HepG2 (cell line): ENCODE results near the gene CDO1. TPM values are rescaled to one million over a fixed set of nuclear protein-coding genes. Genes with fewer than 3 reads are reported as not detected.

ENCODE experiments used
- AHDC1 ChIP-seq: sonication (generic); formaldehyde crosslinking; IDR thresholded peaks from 2 replicates; pipeline ENCODE4 v1.5.1; 2020; ENCODE audit warnings: mild to moderate bottlenecking, missing genetic modification reagents, borderline replicate concordance
- CHD2 ChIP-seq: IDR thresholded peaks from 2 replicates; pipeline ENCODE4 v1.6.1; 2011; ENCODE audit warnings: low read depth, low read length, improper control_type of control experiment
- HDAC1 ChIP-seq: sonication (generic); formaldehyde crosslinking; IDR thresholded peaks from 2 replicates; pipeline ENCODE4 v1.5.1; 2020; ENCODE audit warnings: mild to moderate bottlenecking, missing genetic modification reagents
- IKZF4 ChIP-seq: sonication (generic); formaldehyde crosslinking; IDR thresholded peaks from 2 replicates; pipeline ENCODE4 v1.5.1; 2020; ENCODE audit warnings: borderline replicate concordance, mild to moderate bottlenecking, low read depth, missing genetic modification reagents; ENCODE audit errors: not compliant biosample characterization
- KDM5B ChIP-seq: sonication (generic); formaldehyde crosslinking; IDR thresholded peaks from 2 replicates; pipeline ENCODE4 v1.4.0; 2020; ENCODE audit warnings: missing genetic modification reagents, mild to moderate bottlenecking, borderline replicate concordance
- PLRG1 ChIP-seq: fragments of 450-650 bp; conservative IDR thresholded peaks from 2 replicates; pipeline ENCODE4 v1.6.1; 2016
- SKI ChIP-seq: fragments of 450-650 bp; IDR thresholded peaks from one replicate; pipeline ENCODE4 v1.6.1; 2018; ENCODE audit warnings: mild to moderate bottlenecking; ENCODE audit not compliant: partially characterized antibody
- TBX3 ChIP-seq: fragments of 450-650 bp; IDR thresholded peaks from 2 replicates; pipeline ENCODE4 v1.6.1; 2017; ENCODE audit warnings: antibody characterized with exemption, mild to moderate bottlenecking, inconsistent platforms, borderline replicate concordance
- TOE1 ChIP-seq: sonication (generic); formaldehyde crosslinking; IDR thresholded peaks from 2 replicates; pipeline ENCODE4 v1.4.0; 2020; ENCODE audit warnings: mild to moderate bottlenecking, missing genetic modification reagents
- ZFP36 ChIP-seq: fragments of 150-350 bp; IDR thresholded peaks from 2 replicates; pipeline ENCODE4 v1.6.1; 2018; ENCODE audit warnings: borderline replicate concordance, low read length, low read depth; ENCODE audit not compliant: partially characterized antibody
- ZNF142 ChIP-seq: sonication (generic); formaldehyde crosslinking; IDR thresholded peaks from 2 replicates; pipeline ENCODE4 v1.4.0; 2020; ENCODE audit warnings: missing genetic modification reagents
- ZNF383 ChIP-seq: sonication (generic); formaldehyde crosslinking; IDR thresholded peaks from 2 replicates; pipeline ENCODE4 v1.4.0; 2020; ENCODE audit warnings: missing genetic modification reagents, mild to moderate bottlenecking, borderline replicate concordance
- ZNF451 ChIP-seq: sonication (generic); formaldehyde crosslinking; IDR thresholded peaks from 2 replicates; pipeline ENCODE4 v1.5.0; 2020; ENCODE audit warnings: mild to moderate bottlenecking, missing genetic modification reagents
- ZNF576 ChIP-seq: sonication (generic); formaldehyde crosslinking; IDR thresholded peaks from 2 replicates; pipeline ENCODE4 v1.4.0; 2020; ENCODE audit warnings: mild to moderate bottlenecking, missing genetic modification reagents
- ZNF589 ChIP-seq: sonication (generic); formaldehyde crosslinking; conservative IDR thresholded peaks from 2 replicates; pipeline ENCODE4 v1.8.0; 2022; ENCODE audit warnings: mild to moderate bottlenecking, moderate library complexity, missing genetic modification reagents
- polyA plus RNA-seq, 8 experiments: library from polyadenylated mRNA; depleted of rRNA in 3 of 8; stranded (reverse) in 7 of 8; unstranded in 1 of 8; fragments of >200 nt; fragmentation: Illumina TruSeq in 4 of 8; extraction: Trizol in 4 of 8; gene quantifications; 2 replicates each; pipeline versions ENCODE4 v1.2.1 to v1.2.3, GENCODE V29; 2011 to 2016; ENCODE audit warnings: low read depth in 4 of 8, missing spikeins in 1 of 8, mixed read lengths in 1 of 8; ENCODE audit not compliant: insufficient read depth in 1 of 8
- total RNA-seq, 5 experiments: library from RNA; depleted of rRNA; stranded (reverse); fragments of >200 nt; fragmentation: Illumina TruSeq; extraction: Trizol; gene quantifications; 2 replicates each; pipeline ENCODE4 v1.2.3, GENCODE V29; 2016; ENCODE audit warnings: low read depth in 1 of 5

Gene CDO1
- total and polyA plus RNA-seq, 2 of the 13 experiments (the other 11 are each of a cell fraction or from before 2014, with no cell fraction given) = 3.2 to 4.4 TPM

- TF ChIP-seq CHD2 (no peak), IKZF4 (CRISPR knock-in tag) (no peak), ZNF576 (no peak), ZFP36 (no peak), KDM5B (CRISPR knock-in tag) (0 out of 2 replicates have a peak, but pooled peaks have one; percentile 39), TBX3 (0 out of 2 replicates have a peak, but pooled peaks have one; percentile 11), PLRG1 (no peak), ZNF142 (CRISPR knock-in tag) (no peak), ZNF589 (CRISPR knock-in tag) (no peak), AHDC1 (CRISPR knock-in tag) (0 out of 2 replicates have a peak, but pooled peaks have one; percentile 27), ZNF451 (CRISPR knock-in tag) (no peak), ZNF383 (CRISPR knock-in tag) (no peak), TOE1 (CRISPR knock-in tag) (no peak), SKI (no peak), HDAC1 (peak; percentile 15; the same call in 1 of the 2 replicates)
These were observed at the start of gene CDO1 (continued) for GRCh38 chr5:115816226-115817081.
